GM12865 (cell line): ENCODE data around the gene LRRC27.

Source experiments
- DNase-seq: peaks from one replicate; pipeline ENCODE4 v3.0.0; 2010; ENCODE audit warnings: low read depth
- H3K4me3 ChIP-seq: 2 replicates; pipeline ENCODE4 v1.5.1; 2011; ENCODE audit warnings: mild to moderate bottlenecking, low read depth, low read length, control low read depth
- TF ChIP-seq, protein P1 (sequence below): IDR thresholded peaks from 2 replicates; pipeline ENCODE4 v1.5.1; 2011; ENCODE audit warnings: low read length, control low read depth, low read depth, inconsistent platforms; ENCODE audit not compliant: insufficient read depth; ENCODE audit errors: missing control alignments

The LRRC27 gene

GRCh38 chr10:132405463-132405991 is 73.5 kb downstream of the LRRC27 start:
- DNase-seq: no peak
- no peak overlapping the region for H3K4me3 ChIP-seq
- TF ChIP-seq, protein P1, sequence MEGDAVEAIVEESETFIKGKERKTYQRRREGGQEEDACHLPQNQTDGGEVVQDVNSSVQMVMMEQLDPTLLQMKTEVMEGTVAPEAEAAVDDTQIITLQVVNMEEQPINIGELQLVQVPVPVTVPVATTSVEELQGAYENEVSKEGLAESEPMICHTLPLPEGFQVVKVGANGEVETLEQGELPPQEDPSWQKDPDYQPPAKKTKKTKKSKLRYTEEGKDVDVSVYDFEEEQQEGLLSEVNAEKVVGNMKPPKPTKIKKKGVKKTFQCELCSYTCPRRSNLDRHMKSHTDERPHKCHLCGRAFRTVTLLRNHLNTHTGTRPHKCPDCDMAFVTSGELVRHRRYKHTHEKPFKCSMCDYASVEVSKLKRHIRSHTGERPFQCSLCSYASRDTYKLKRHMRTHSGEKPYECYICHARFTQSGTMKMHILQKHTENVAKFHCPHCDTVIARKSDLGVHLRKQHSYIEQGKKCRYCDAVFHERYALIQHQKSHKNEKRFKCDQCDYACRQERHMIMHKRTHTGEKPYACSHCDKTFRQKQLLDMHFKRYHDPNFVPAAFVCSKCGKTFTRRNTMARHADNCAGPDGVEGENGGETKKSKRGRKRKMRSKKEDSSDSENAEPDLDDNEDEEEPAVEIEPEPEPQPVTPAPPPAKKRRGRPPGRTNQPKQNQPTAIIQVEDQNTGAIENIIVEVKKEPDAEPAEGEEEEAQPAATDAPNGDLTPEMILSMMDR: no peak

GRCh38 chr10:132406181-132406580 is 74.2 kb downstream of the LRRC27 start:
- H3K4me3 ChIP-seq: no peak overlapping the region
- TF ChIP-seq, protein P1: no peak
- DNase-seq: no peak

- TF ChIP-seq, protein P1: no peak
- no peak for DNase-seq
- H3K4me3 ChIP-seq: no peak overlapping the region
Observed at GRCh38 chr10:132406750-132407149, 74.8 kb downstream of the LRRC27 start.

DNA sequence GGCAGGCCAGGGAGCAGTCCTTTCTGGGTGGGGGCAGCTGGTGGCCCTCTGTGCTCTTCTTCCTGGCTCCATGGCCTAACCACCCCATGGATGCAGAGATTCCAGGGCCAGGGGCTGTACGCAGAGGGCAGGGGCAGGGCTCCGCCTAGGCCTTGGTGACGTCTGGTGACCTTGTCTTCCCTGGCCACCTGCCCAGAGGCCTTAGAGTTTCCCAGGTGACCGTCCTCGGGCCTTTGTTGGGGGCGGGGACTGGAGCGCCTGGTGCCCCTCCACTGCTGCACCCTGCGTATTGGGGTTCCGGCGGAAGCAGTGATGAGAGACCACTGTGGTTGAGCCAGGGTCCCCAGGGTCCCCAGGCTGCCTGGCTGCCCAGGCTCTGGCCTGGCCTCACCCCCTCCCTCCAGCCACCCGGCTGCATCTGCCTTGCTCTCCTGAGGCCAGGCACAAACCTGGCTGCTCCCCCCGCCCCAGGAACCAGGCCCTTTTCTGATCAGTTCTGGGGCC is 75.3 kb downstream of the LRRC27 start:
- H3K4me3 ChIP-seq: no peak overlapping the region
- no peak for DNase-seq
- TF ChIP-seq, protein P1: no peak

DNA sequence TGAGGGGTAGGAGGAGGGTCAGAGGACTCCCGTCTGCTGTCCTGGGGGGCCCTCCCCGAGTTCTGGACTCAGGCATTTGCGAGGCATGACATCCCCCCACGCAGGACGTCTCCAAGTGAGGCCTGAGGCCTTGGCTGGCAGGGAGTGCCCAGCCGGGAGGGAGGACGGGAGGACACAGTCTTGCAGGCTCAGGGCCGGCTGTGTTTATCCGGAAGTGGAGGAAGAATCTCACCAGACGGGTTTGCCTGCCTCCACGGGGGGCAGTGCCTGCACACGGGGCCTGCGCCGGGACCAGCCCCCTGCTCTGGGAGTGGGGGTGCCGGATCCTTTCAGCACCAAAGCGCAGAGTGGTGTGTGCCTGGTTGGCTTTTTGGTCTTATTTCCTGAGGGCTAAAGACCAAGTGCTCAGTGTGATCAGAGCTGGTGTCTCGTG is 75.9 kb downstream of the LRRC27 start:
- no peak for DNase-seq
- no peak overlapping the region for H3K4me3 ChIP-seq
- TF ChIP-seq, protein P1: no peak

- DNase-seq: no peak
- TF ChIP-seq, protein P1: no peak
- H3K4me3 ChIP-seq: no peak overlapping the region
Observed at GRCh38 chr10:132408367-132408781, 76.4 kb downstream of the LRRC27 start.
